HG03575 (cell line): Measurements from ENCODE around the gene LRBA.
"Not testable (repeated sequence)": the region's sequence is repeated elsewhere in the genome, so short reads cannot be mapped to it uniquely, and the experiment has no call there.

Source experiments
- ATAC-seq: cut with Tn5 transposase; IDR thresholded peaks from one replicate; pipeline ENCODE4 v1.9.1; 2021; ENCODE audit not compliant: unreplicated experiment, insufficient number of reproducible peaks, low FRiP score; ENCODE audit errors: extremely low read depth

LRBA gene

GRCh38 chr4:150784305-150784704 lies 230.8 kb downstream of the LRBA start:
- no peak for ATAC-seq

- ATAC-seq, result no peak
These were observed 232.2 kb downstream of the LRBA start for GRCh38 chr4:150782921-150783320.

GRCh38 chr4:150782311-150782710 lies 232.8 kb downstream of the LRBA start:
- ATAC-seq, result no peak

GRCh38 chr4:150781191-150781590 lies 233.9 kb downstream of the LRBA start:
- ATAC-seq, result no peak

- no peak for ATAC-seq
These were observed 235.4 kb downstream of the LRBA start for GRCh38 chr4:150779707-150780106.

GRCh38 chr4:150773729-150774449 lies 241.2 kb downstream of the LRBA start:
- ATAC-seq, result no peak

- ATAC-seq, result no peak
These were observed 242.1 kb downstream of the LRBA start for GRCh38 chr4:150773032-150773431.

- ATAC-seq, result no peak
These were observed 243.7 kb downstream of the LRBA start for GRCh38 chr4:150771382-150771781.

GRCh38 chr4:150769845-150770244 lies 245.2 kb downstream of the LRBA start:
- ATAC-seq, result no peak

GRCh38 chr4:150769248-150769647 lies 245.8 kb downstream of the LRBA start:
- no peak for ATAC-seq

GRCh38 chr4:150768497-150768896 lies 246.6 kb downstream of the LRBA start:
- no peak for ATAC-seq

GRCh38 chr4:150765216-150765615 lies 249.9 kb downstream of the LRBA start:
- no peak for ATAC-seq

GRCh38 chr4:150751648-150752047 lies 263.4 kb downstream of the LRBA start:
- no peak for ATAC-seq

- no peak for ATAC-seq
These were observed 264.3 kb downstream of the LRBA start for GRCh38 chr4:150750824-150751223.

GRCh38 chr4:150746156-150746555 lies 268.9 kb downstream of the LRBA start:
- no peak for ATAC-seq

- ATAC-seq, result no peak
These were observed 270.5 kb downstream of the LRBA start for GRCh38 chr4:150744570-150744969.

GRCh38 chr4:150743564-150744342 lies 271.3 kb downstream of the LRBA start:
- no peak for ATAC-seq

GRCh38 chr4:150742930-150743329 lies 272.2 kb downstream of the LRBA start:
- ATAC-seq, result not testable (repeated sequence)

GRCh38 chr4:150739591-150739990 lies 275.5 kb downstream of the LRBA start:
- ATAC-seq, result no peak

GRCh38 chr4:150725957-150726523 lies 289.0 kb downstream of the LRBA start:
- no peak for ATAC-seq
